Activated CD8-positive, alpha-beta T cell treated with anti-CD3 and anti-CD28 coated beads, Interleukin-2, amount 10 ng/mL, durations not matched to agents 7 days and 5 days (primary cell): ENCODE measurements around the gene GP1BB. TPM values are rescaled to one million over a fixed set of nuclear protein-coding genes. Genes with fewer than 3 reads are reported as not detected.

ENCODE experiments used
- ATAC-seq: fragments of 150-1000 bp; cut with Tn5 transposase; one replicate; pipeline ENCODE4 v1.10.0; 2021; ENCODE audit warnings: moderate library complexity
- CTCF ChIA-PET: fragments of 350-600 bp; sonication (Branson Sonifier 250); formaldehyde crosslinking; loops from one replicate; lab custom pipeline; 2021; ENCODE audit warnings: antibody characterized with exemption; lab: Charles Lee
- POLR2A ChIA-PET: fragments of 350-600 bp; sonication (Branson Sonifier 250); formaldehyde crosslinking; loops from one replicate; lab custom pipeline; 2021; ENCODE audit warnings: antibody characterized with exemption; lab: Charles Lee
- DNase-seq: peaks from one replicate; pipeline ENCODE4 v3.0.0-alpha.2; 2020
- H3K27ac Mint-ChIP-seq: one replicate; pipeline ENCODE4 v1.8.0; 2021; ENCODE audit warnings: mild to moderate bottlenecking, mixed read lengths
- H3K27me3 Mint-ChIP-seq: one replicate; pipeline ENCODE4 v1.8.0; 2021; ENCODE audit warnings: low read depth, mixed read lengths
- H3K36me3 Mint-ChIP-seq: one replicate; pipeline ENCODE4 v1.8.0; 2021; ENCODE audit warnings: low read depth, mixed read lengths
- H3K4me1 Mint-ChIP-seq: one replicate; pipeline ENCODE4 v1.8.0; 2021; ENCODE audit warnings: low read depth, mixed read lengths
- H3K4me3 Mint-ChIP-seq: one replicate; pipeline ENCODE4 v1.8.0; 2021; ENCODE audit warnings: mild to moderate bottlenecking, mixed read lengths
- H3K9me3 Mint-ChIP-seq: one replicate; pipeline ENCODE4 v1.8.0; 2022; ENCODE audit warnings: mixed read lengths; ENCODE audit not compliant: insufficient read depth
- total RNA-seq, 2 experiments: library from RNA; stranded (reverse); gene quantifications; one replicate each; pipeline ENCODE4 v1.2.3, GENCODE V29; 2021

Gene GP1BB
- total RNA-seq, 2 experiments from 2014 or later = not detected

- H3K27ac Mint-ChIP-seq = no peak overlapping the region
- H3K36me3 Mint-ChIP-seq = no peaks in the 10 kb centered on the region
- ChIA-PET POLR2A (no interaction called here), CTCF (interaction anchor here (1.4 kb wide), 1 partner anchor 10 kb away, joined by 3 read pairs; no protein-coding TSS in a partner anchor)
- H3K9me3 Mint-ChIP-seq = no peaks in the 10 kb centered on the region
- no peak overlapping the region for H3K4me3 Mint-ChIP-seq
- ATAC-seq (no peak), DNase-seq (no peak)
- peaks cover 2% of the 10 kb centered on the region for H3K4me1 Mint-ChIP-seq
- H3K27me3 Mint-ChIP-seq = no peaks in the 10 kb centered on the region
Observed at GRCh38 chr22:19733755-19734154, 10.4 kb downstream of the GP1BB start.

DNA sequence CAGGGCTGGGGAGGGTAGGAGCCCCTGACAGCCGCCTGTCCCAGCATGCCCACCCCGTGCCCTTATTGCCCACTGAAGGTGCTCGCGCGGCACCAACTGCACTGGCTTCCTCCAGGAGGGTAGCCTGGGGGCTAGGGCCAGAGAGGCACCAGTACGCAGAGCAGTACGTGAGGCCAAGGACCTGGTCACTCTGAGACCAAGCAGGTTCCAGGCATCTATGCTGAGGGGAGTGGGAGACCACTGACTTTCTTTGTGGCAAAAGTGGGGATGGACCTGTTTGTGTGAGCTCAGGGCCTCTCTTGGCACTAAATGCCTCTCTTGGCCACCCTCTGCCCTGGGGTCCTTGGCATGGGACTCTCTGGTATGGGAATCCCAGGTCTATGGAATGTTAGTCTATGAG lies 10.8 kb downstream of the GP1BB start:
- Mint-ChIP-seq H3K27me3 (no peaks in the 10 kb centered on the region), H3K27ac (no peak overlapping the region), H3K4me1 (peaks cover 2% of the 10 kb centered on the region), H3K36me3 (no peaks in the 10 kb centered on the region), H3K9me3 (no peaks in the 10 kb centered on the region), H3K4me3 (no peak overlapping the region)
- ChIA-PET CTCF (interaction anchor here (1.4 kb wide), 1 partner anchor 10 kb away, joined by 3 read pairs; no protein-coding TSS in a partner anchor), POLR2A (no interaction called here)
- no peak for ATAC-seq
- DNase-seq = no peak

GRCh38 chr22:19734837-19735382 lies 11.6 kb downstream of the GP1BB start:
- POLR2A ChIA-PET = no interaction called here
- Mint-ChIP-seq H3K27me3 (no peaks in the 10 kb centered on the region), H3K27ac (no peak overlapping the region), H3K4me1 (peaks cover 2% of the 10 kb centered on the region), H3K36me3 (no peaks in the 10 kb centered on the region), H3K9me3 (no peaks in the 10 kb centered on the region), H3K4me3 (no peak overlapping the region)
- ATAC-seq (no peak), DNase-seq (no peak)
- CTCF ChIA-PET = interaction anchor here (1.2 kb wide), 1 partner anchor 175 kb away, joined by 4 read pairs; no protein-coding TSS in a partner anchor

DNA sequence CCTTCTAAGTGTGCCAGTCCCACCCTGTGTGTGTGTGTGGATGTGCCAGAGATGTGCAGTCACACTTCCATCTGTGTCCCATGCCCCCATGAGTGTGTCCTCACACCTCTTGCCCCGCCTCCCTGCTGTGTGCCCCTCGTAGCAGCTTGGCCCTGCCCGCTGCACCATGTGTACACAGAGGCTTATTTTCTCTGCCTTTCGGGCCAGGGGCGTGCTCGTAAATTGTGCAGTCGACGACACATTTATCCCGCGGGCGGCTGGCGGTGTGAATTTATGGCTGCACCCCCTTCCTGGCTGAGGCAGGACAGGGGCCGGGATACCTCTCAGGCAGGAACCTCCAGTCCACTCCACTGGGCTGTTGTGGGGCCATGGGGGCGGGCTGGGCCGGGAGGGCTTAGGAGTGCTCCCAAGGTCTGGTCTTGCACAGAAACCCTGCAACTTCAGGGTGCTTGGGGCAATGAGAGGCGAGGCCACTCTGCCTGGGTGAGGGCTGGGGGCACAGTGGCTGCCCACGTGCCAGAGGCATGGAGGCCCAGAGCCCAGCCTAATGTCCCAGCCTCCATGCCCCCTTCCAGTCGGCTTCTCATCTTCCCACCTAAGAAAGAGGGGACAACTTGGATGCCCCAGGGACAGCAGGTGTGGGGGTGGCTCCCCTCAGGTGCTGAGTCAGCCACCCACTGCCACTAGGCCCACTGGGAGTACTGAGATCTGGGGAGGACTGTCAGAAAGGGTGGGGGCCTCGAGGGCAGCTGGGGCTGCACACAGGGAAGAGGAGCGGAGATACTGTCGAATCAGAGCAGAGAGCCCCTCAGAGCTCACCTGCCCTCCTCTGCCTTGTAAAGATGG lies 12.5 kb downstream of the GP1BB start:
- POLR2A ChIA-PET = no interaction called here
- no peak overlapping the region for H3K27ac Mint-ChIP-seq
- CTCF ChIA-PET = interaction anchor here (1.2 kb wide), 1 partner anchor 174 kb away, joined by 4 read pairs; no protein-coding TSS in a partner anchor
- DNase-seq (no peak), ATAC-seq (no peak)
- no peaks in the 10 kb centered on the region for H3K36me3 Mint-ChIP-seq
- H3K27me3 Mint-ChIP-seq = no peaks in the 10 kb centered on the region
- no peaks in the 10 kb centered on the region for H3K4me1 Mint-ChIP-seq
- no peak overlapping the region for H3K4me3 Mint-ChIP-seq
- no peaks in the 10 kb centered on the region for H3K9me3 Mint-ChIP-seq

GRCh38 chr22:19737846-19738663 lies 14.7 kb downstream of the GP1BB start:
- H3K9me3 Mint-ChIP-seq = no peaks in the 10 kb centered on the region
- POLR2A ChIA-PET = no interaction called here
- no peak overlapping the region for H3K4me3 Mint-ChIP-seq
- H3K4me1 Mint-ChIP-seq = no peaks in the 10 kb centered on the region
- no peak for DNase-seq
- CTCF ChIA-PET = no interaction called here
- H3K27ac Mint-ChIP-seq = no peak overlapping the region
- no peaks in the 10 kb centered on the region for H3K27me3 Mint-ChIP-seq
- H3K36me3 Mint-ChIP-seq = no peaks in the 10 kb centered on the region
- no peak for ATAC-seq

GRCh38 chr22:19738664-19739447 lies 15.5 kb downstream of the GP1BB start:
- no peak for DNase-seq
- Mint-ChIP-seq H3K9me3 (no peaks in the 10 kb centered on the region), H3K27me3 (no peaks in the 10 kb centered on the region), H3K27ac (no peak overlapping the region), H3K4me3 (no peak overlapping the region), H3K4me1 (no peaks in the 10 kb centered on the region), H3K36me3 (no peaks in the 10 kb centered on the region)
- ChIA-PET CTCF (no interaction called here), POLR2A (no interaction called here)
- no peak for ATAC-seq

- DNase-seq (no peak), ATAC-seq (no peak)
- POLR2A ChIA-PET = no interaction called here
- Mint-ChIP-seq H3K4me1 (no peaks in the 10 kb centered on the region), H3K9me3 (no peaks in the 10 kb centered on the region), H3K27me3 (no peaks in the 10 kb centered on the region), H3K4me3 (no peak overlapping the region), H3K27ac (no peak overlapping the region), H3K36me3 (no peaks in the 10 kb centered on the region)
- CTCF ChIA-PET = no interaction called here
Observed at GRCh38 chr22:19739448-19739895, 16.1 kb downstream of the GP1BB start.

- Mint-ChIP-seq H3K27me3 (no peaks in the 10 kb centered on the region), H3K4me1 (no peaks in the 10 kb centered on the region), H3K36me3 (no peaks in the 10 kb centered on the region), H3K4me3 (no peak overlapping the region), H3K9me3 (no peaks in the 10 kb centered on the region), H3K27ac (no peak overlapping the region)
- ChIA-PET POLR2A (no interaction called here), CTCF (no interaction called here)
- DNase-seq = no peak
- no peak for ATAC-seq
Observed at GRCh38 chr22:19739911-19740449, 16.6 kb downstream of the GP1BB start.

- DNase-seq (no peak), ATAC-seq (no peak)
- Mint-ChIP-seq H3K36me3 (no peaks in the 10 kb centered on the region), H3K27ac (no peak overlapping the region), H3K27me3 (no peaks in the 10 kb centered on the region), H3K4me1 (no peaks in the 10 kb centered on the region), H3K4me3 (no peak overlapping the region), H3K9me3 (no peaks in the 10 kb centered on the region)
- ChIA-PET POLR2A (no interaction called here), CTCF (interaction anchor here (2.5 kb wide), 1 partner anchor 10 kb away, joined by 11 read pairs; no protein-coding TSS in a partner anchor)
Observed at GRCh38 chr22:19740586-19740985, 17.2 kb downstream of the GP1BB start.

DNA sequence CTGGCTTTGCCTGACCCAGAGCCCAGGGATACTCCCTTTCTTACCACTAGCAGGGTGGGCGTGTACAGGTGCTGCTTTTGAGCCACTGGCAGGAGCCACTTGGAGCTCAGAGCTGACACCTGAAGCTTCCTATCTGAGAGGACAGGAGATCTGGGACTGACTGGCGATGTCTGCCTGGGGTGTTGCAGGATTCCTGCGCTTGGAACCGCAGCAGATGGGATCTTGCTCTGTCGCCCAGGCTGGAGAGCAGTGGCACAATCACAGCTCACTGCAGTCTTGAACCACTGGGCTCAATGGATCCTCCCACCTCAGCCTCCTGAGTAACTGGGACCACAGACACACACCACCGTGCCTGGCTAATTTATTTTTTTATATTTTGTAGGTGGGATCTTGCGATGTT lies 17.7 kb downstream of the GP1BB start:
- Mint-ChIP-seq H3K27ac (no peak overlapping the region), H3K9me3 (no peaks in the 10 kb centered on the region), H3K4me1 (no peaks in the 10 kb centered on the region), H3K36me3 (no peaks in the 10 kb centered on the region), H3K27me3 (no peaks in the 10 kb centered on the region), H3K4me3 (no peak overlapping the region)
- DNase-seq (no peak), ATAC-seq (no peak)
- CTCF ChIA-PET = interaction anchor here (1.3 to 2.5 kb wide), 2 partner anchors 10 to 11 kb away, joined by 6 to 11 read pairs; no protein-coding TSS in a partner anchor
- POLR2A ChIA-PET = no interaction called here
